GM21723 (cell line): ENCODE data around the gene ZNF470.

Experiments used
- ATAC-seq: cut with Tn5 transposase; IDR thresholded peaks from one replicate; pipeline ENCODE4 v1.9.1; 2021; ENCODE audit warnings: mild to moderate bottlenecking, moderate library complexity; ENCODE audit not compliant: unreplicated experiment

Gene ZNF470

DNA sequence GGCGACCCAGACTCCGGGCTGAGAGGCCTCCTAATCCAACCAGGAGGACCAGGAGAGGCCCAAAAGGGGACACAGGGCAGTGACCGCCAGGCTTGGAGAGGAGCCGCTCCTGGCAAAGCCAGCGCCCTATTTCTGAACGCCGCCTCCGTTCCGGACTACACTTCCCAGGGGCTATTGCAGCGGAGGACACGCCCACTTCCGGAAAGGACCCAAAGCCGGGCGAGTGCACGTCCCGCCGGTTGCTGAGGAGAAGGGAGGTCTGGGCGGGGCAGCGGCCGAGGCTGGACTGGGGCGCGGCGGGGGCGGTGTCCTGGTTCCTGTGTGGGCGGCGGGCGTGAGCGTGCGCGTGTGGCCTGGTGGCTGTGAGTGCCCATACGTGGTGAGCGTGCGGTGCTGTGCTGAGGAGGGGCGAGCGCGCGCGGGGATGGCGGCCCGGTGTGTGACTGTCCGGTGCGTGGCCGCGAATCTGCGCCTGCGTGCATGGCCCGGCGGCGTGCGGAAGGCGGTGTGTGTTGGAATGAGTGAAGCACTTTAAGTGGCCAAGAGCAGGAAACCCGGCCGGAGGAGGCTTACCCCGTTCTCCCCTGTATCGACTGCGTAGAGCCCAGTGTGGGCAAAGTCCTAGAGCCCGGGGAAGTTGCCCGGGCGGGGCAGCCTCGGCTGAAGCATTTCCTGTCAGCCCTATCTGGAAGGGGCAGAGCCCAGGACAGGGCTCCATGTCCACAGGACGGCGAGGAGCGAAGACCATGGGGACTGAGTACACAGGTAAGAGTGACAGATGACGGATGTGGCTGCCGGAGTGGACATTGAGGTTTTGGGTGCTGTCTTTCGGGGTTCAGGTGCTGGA, at the start of gene ZNF470:
Gene ZNF470, plus strand, starts transcription at position 195 of the 847 bp plus-strand sequence. CDS start 2,844 bp downstream, outside the sequence.
- peak; percentile 82 for ATAC-seq

DNA sequence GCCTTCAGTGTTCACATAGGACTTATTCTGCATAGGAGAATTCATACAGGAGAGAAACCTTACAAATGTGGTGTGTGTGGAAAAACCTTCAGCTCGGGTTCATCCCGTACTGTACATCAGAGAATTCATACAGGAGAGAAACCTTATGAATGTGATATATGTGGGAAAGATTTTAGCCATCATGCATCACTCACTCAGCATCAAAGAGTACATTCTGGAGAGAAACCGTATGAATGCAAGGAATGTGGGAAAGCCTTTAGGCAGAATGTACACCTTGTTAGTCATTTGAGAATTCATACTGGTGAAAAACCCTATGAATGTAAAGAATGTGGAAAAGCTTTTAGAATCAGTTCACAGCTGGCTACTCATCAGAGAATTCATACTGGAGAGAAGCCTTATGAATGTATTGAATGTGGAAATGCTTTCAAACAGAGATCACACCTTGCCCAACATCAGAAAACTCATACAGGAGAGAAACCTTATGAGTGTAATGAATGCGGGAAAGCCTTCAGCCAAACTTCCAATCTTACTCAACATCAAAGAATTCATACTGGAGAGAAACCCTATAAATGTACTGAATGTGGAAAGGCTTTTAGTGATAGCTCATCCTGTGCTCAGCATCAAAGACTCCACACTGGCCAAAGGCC, 41.9 kb upstream of the ZNF470 start:
- ATAC-seq, result no peak

DNA sequence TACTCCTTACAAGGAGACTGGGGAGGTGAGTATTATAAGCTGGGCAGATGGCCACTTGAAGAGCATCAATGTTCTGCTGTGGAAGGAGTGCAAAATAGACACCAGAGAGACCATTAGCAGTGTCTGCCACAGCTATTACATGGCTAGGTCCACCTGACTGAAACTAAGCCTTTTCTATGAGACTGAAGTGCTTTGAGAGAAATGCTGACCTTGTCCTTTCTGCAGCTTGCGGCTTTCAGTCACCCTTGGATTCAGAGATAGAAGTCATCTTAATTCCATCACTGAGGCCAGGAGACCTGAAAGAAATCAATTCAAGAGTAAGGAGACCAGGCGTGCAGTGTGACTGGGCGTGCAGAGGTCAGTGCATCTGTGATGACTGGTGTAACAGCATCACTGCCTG, 29.8 kb upstream of the ZNF470 start:
- ATAC-seq, result no peak

DNA sequence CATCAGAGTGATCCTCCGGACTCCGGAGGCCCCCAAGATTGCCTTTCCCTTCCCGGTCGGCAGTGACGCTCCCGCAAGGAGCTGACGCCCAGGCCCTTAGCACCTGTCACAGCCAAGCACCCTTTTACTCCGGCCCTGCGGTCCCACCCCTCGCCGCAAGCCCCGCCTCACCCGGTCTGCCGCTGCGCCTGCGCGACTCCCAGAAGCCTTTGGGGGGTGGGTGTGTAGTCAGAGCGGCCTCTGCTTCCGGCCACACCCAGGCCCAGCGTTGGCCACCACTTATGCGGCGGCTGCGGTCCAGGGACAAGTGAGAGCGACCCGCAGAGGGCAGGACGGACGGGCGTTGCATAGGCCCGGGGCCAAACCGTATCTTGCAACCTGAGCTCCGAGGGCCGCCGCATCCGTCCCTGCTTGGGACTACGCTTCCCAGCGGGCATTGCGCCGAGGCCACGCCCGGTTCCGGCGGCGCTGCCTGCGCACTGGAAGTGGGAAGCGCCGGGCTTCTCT, 29.0 kb upstream of the ZNF470 start:
- ATAC-seq, result no peak

DNA sequence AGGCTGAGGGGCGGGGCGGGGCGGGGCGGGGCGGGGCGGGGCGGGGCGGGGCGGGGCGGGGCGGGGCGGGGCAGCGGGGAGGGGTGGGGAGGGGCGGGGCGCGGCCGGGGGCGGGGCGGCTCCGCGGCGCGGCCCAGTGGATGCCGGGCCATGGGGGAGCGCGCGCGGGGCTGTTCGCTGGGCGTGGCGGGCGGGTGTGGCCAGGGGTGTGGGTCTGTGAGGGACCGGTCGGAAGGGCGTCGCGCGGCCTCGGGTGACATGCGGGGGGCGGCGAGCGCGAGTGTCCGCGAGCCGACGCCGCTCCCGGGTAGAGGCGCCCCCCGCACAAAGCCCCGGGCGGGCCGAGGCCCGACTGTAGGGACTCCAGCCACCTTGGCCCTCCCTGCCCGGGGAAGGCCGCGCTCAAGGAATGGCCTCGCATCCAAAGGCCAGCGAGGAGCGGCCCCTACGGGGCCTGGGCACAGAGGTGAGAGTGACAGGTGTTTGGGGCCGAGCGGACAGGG, 28.5 kb upstream of the ZNF470 start, which contains the start of gene ZFP28:
Gene ZFP28, plus strand, starts transcription at position 188 of the 503 bp plus-strand sequence. Its CDS starts 71 bp downstream, at position 259.
- no peak for ATAC-seq

DNA sequence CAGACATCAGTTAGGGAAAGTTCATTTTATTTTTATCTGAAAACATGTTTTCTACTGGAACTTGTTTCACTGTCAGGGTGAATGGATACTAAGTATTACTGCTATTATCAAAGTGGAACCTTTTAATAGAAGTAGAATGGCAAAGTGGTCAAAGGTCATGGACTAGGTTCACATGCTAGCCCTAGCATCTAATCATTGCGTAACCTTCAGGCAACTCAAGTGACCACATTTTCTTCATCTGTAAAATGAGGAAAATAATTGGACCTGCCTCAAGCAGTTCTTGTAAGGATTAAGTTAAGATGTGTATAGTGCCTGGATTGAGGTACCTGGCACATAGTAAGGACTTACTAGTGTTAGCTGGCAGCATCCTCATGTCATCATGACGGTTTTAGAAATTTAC, 23.5 kb upstream of the ZNF470 start:
- no peak for ATAC-seq

DNA sequence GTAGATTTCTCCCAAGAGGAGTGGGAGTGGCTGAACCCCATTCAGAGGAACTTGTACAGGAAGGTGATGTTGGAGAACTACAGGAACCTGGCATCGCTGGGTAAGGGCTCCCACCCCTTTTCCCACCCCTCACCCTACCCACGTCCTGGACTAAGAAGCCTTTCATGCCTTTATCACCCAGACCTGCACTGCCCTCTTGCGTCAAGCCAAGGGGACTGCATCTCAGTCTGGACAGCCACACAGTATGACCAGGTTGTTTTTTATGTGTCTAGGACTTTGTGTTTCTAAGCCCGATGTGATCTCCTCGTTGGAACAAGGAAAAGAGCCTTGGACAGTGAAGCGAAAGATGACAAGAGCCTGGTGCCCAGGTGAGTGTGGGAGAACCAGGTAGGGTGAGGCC, 19.7 kb upstream of the ZNF470 start:
- no peak for ATAC-seq

DNA sequence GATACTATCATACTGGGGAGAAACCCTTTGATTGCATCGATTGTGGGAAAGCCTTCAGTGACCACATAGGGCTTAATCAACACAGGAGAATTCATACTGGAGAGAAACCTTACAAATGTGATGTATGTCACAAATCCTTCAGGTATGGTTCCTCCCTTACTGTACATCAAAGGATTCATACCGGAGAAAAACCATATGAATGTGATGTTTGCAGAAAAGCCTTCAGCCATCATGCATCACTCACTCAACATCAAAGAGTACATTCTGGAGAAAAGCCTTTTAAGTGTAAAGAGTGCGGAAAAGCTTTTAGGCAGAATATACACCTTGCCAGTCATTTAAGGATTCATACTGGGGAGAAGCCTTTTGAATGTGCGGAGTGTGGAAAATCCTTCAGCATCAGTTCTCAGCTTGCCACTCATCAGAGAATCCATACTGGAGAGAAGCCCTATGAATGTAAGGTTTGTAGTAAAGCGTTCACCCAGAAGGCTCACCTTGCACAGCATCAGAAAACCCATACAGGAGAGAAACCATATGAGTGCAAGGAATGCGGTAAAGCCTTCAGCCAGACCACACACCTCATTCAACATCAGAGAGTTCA, 12.9 kb upstream of the ZNF470 start:
- no peak for ATAC-seq

DNA sequence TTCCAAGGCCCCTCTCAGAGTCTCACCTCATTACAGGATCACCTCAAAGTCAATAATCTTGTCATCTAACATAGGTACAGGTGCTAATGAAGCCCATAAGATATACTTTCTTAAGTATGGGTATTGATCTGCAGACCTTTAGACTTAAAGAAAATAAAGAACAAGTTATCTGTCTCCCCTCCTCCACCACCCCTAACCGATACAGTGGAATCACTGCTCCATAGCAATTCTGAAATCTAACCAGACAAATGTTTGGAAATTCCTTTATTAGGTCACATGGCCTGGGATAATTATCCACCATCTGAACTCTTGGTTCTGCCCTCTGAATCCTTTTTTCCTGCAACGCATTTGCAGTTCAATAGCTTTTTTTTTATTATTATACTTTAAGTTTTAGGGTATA, 4.5 kb upstream of the ZNF470 start:
- ATAC-seq, result no peak

DNA sequence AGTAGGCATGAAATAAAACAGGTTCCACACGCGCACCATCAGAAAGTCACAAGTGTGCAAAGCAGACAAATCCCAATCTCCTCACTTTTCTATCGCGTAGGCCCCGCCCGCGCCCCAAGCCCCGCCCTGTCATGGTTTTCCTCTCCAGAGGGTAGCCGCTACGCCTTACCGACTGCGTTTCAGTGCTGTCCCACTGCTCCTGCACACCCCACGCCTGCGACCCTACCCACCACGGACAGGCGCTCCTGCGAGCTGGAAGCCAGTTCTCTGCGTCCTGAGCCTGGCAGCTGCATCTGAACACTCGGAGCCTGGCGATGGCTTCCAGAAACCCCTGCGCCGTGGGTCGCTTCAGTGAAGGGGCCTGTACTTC, 379 bp upstream of the ZNF470 start:
- ATAC-seq, result peak; percentile 16

DNA sequence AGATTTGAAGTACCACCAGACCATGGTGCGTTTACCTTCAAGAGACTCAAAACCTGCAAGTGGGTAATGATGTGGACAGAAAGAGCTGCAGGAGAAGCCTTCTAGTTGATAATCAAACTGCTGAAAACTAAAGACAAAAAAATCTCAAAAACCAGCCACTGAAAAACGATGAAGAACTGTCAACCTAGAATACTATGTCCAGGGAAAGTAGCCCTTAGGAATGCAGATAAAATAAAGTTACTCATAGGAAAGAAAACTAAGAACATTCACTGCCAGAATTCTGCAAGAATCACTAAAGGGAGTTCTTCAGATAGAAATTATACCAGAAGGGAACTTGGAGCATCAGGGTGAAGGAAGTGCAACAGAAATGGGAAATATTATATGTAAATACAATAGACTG, 5.3 kb downstream of the ZNF470 start:
- no peak for ATAC-seq

DNA sequence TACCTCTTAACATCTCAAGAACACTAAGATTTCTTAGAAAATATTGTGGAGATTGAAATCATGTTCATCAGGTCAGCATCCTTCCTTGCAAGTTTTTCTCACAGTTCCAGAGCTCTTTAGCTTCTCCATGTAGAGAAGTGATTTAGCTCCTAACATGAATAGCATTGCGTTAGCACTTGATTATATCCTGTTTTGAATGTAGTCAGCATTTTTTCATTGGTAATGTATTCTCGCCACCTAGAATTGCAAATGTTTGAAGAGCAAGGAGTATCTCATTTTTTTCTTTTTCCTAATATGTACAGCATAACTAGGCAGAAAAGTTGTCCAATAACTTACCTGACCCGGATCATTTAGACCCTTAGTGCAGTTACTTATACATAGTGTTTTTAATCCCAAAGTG, 6.6 kb downstream of the ZNF470 start:
- no peak for ATAC-seq

DNA sequence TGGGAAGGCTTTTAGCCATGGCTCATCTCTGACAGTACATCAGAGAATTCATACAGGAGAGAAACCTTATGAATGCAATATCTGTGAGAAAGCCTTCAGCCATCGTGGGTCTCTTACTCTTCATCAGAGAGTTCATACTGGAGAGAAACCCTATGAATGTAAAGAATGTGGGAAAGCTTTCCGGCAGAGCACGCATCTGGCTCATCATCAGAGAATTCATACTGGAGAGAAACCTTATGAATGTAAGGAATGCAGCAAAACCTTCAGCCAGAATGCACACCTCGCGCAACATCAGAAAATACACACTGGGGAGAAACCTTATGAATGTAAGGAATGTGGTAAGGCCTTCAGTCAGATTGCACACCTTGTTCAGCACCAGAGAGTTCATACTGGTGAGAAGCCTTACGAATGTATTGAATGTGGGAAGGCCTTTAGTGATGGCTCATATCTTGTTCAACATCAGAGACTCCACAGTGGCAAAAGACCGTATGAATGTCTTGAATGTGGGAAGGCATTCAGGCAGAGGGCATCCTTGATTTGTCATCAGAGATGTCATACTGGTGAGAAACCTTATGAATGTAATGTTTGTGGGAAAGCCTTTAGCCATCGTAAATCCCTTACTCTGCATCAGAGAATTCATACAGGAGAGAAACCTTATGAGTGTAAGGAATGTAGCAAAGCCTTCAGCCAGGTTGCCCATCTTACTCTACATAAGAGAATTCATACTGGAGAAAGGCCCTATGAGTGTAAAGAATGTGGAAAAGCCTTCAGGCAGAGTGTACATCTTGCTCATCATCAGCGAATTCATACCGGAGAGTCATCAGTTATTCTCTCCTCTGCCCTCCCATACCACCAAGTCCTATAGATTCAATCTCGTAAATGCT, 10.7 kb downstream of the ZNF470 start:
- ATAC-seq, result no peak

DNA sequence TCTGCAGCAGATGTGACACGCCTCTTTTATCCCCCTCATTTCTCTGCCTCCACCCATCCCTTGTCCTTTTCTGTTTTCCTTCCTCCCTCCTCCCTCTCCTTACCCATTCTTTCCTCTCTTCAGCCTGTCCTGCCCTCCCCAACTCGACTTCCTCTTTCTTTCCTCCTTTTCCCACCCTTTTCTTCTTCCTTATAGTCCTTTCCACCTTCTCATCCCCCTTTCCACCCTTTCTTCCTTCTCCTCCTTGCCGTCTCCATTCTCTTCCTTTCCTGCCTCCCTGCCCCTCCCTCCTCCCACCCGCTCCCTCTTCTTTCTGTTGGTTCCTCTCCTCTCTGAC, 27.1 kb downstream of the ZNF470 start:
- no peak for ATAC-seq

DNA sequence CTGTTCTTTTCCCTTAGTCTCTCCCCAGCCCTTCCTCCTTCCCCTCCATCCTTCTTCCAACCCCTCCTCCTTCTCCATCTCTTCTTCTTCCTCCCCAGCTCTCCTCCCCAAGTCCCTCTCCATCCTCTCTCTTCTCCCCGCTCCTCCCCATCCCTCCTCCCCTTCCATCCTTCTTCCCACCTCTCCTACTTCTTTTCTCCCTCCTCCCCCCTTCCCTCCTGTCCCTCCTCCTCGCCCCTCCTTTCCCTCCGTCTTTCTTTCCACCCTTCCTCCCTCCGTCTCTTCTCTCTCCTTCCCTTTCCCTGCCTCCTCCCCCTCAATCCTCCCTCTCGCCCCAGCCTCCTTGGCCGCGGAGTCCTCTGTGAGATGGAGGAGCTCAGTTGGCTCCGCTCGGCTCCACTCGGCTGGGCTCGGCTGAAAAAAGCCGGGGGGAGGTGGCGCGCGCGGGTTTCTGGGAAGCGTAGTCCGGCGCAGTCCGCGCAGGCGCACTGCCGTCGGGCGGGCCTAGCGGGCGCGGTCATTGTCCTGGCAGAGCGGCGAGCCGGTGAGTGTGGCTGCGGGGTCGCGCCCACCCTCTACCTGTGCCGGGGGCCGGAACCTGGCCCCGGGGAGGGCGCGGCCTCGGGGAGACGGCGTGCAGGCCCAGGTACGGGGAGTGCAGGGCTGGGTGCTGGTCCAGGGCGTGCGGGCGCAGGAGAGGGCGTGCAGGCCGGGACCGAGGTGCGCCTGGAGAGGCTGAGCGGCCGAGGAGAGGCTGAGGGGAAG, 27.7 kb downstream of the ZNF470 start, which contains the start of gene ZNF71:
Gene ZNF71, plus strand, starts transcription at position 520 of the 765 bp plus-strand sequence. CDS start 6,257 bp downstream, outside the sequence.
- ATAC-seq, result peak; percentile 88

DNA sequence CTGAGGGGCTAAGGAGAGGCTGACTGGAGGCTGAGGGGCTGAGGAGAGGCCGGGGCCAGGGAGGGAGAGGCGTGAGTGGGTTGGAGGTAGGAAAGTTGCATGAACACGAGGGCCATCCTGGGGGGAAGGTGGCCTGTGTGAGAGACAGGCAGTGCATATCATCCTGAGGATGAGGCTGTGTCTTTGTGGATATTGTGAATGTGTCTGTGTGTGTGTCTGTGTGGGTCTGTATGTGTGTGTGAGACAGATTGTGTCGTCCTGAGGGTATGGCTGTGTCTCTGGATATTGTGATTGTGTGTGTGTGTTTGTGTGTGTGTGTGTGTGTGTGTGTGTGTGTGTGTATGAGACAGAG, 28.3 kb downstream of the ZNF470 start:
- peak; percentile 26 for ATAC-seq

DNA sequence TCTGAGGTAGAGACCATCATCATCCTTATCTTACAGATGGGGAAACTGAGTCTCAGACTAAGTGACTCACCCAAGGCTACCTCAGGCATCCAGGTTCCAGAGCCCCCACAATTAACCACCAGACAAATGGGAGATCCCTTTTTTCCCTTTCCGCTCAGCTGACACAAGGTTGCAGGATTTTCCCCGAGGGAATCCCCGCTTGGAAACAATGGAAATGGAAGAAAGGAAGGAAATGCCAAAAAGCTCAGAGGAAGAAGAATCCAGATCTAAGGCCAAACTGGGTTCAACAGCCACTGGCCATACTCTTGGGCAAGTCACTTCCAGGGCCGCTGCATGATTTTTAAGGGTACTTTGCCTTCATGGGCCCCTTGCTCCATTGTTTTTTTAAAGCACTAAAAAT, 29.4 kb downstream of the ZNF470 start:
- ATAC-seq, result no peak

DNA sequence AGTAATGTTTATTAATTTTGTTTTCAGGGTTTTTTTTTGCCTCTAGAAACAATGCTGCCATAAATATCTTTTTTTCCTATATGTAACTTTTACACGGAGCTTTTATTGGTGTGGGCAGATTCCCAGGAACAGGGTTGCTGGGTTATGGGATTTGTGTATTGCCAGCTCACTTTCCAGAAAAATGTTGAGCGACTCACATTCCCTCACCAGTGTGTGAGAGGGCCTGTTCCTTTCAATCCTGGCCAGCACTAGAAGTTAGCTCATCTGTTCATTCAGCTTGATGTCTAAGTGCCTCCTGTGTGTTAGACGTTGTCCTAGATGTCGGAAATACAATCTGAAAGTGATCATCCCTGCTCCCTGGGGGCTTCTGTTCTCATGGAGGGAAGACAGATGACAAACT, 30.4 kb downstream of the ZNF470 start:
- no peak for ATAC-seq

DNA sequence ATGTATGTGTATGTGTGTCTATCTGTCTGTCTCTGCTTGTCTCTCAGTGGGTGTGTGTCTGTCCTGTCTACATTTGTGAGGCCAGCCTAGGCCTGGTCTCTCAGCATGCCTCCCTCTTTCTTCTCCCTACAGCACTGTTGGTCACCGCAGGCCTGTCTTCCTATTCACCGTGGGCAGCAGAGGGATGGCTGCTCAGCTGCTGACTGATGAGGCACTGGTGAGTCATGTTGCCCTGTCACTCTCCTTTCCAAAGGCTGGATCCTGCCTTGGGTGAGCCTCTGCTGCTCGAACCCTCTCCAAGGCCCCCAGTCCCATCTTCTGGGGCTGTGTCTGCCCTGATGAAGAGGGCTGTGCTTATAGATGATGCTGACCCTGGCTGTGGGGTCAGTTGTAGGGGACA, 34.1 kb downstream of the ZNF470 start:
- ATAC-seq, result no peak

DNA sequence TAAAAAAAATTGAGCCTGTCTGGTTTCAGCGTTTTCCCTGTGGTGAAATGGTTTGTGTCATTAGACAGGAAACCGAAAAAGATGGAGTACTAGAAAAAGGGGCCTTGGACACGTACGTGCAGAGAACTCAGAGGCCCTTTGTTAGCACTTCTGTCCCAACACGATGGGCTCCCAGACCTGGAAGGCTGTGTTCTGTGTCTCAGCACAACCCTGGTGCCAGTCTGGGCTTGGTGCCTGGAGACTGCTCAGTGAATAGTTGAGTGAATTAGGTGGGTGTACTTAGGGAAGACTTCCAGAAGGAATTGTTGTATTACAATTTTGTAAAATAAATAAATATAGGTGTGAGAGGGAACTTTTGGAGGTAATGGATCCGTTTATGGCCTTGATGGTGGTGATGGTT, 36.6 kb downstream of the ZNF470 start:
- ATAC-seq, result no peak
